HFFc6 (cell line): Measurements from ENCODE around the gene TRAPPC10. TPM values are rescaled to one million over a fixed set of nuclear protein-coding genes. Genes with fewer than 3 reads are reported as not detected.

Source experiments
- DNase-seq: peaks from one replicate; pipeline ENCODE4 v3.0.0-alpha.2; 2018
- H3K27ac Mint-ChIP-seq: 2 replicates; pipeline ENCODE4 v1.8.0; 2020; ENCODE audit warnings: mild to moderate bottlenecking, mixed read lengths
- H3K27me3 Mint-ChIP-seq: 2 replicates; pipeline ENCODE4 v1.8.0; 2021; ENCODE audit warnings: mild to moderate bottlenecking, moderate library complexity, mixed read lengths; ENCODE audit not compliant: insufficient read depth
- H3K36me3 Mint-ChIP-seq: 2 replicates; pipeline ENCODE4 v1.8.0; 2021; ENCODE audit warnings: low read depth, mixed read lengths
- H3K4me1 Mint-ChIP-seq: 2 replicates; pipeline ENCODE4 v1.8.0; 2020; ENCODE audit warnings: low read depth, mixed read lengths
- H3K4me3 Mint-ChIP-seq: 2 replicates; pipeline ENCODE4 v1.8.0; 2020; ENCODE audit warnings: mild to moderate bottlenecking, moderate library complexity, mixed read lengths
- H3K9me3 Mint-ChIP-seq: 2 replicates; pipeline ENCODE4 v1.8.0; 2020; ENCODE audit warnings: mild to moderate bottlenecking, mixed read lengths
- total RNA-seq, 6 experiments: library from RNA; stranded (reverse); fragmentation: NEBNext Ultra II Directional; extraction: Animal tissue kit (Norgen Biotek cat#: 25700); gene quantifications; 2 replicates in 1 of 6; 3 replicates in 5 of 6; pipeline ENCODE4 v1.2.3, GENCODE V29; 2021
- TF ChIP-seq, protein P1 (sequence below): fragments of 200-600 bp; sonication (generic); IDR thresholded peaks from 2 replicates; pipeline ENCODE4 v1.5.0; 2021; ENCODE audit warnings: antibody characterized with exemption, mild to moderate bottlenecking

TRAPPC10 gene
- total RNA-seq, 6 experiments from 2014 or later: 24.1 to 29.4 (median 27.7) TPM

DNA sequence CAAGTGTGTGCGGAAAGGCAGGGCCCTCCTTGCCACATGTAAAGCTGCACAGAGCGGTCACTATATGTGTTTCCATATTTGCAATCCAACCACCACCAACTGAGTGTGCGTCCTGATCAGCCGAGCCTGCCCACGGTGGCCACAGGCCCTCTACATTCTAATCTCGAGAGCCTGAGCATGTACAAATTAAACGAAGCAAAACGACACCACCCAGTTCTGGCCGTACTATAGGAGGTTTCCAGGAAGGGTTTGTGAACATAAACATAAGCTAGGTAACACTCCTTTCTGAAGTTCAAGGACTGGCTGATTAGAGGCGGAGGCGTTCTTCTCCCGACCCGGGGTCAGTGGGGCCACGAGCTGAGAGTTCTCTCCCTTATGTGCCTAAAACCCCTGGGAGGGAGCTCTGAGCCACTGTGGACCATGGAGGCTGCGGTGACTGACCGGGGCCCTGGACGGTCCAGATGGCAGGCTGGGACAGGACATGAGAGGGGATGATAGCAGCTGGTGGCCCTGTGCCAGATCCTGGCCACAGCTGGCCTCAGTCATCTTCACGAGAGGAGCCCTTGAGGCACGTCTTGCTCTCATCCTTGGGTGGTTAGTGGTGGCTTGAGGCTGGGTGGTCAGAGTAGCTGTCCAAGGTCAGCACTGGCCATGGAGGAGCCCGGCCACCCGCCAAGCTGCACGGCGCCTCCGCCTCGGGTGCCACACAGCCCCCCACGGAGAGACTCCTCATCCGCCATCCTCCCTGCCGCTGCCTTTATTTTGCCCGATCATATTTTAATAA, 39.1 kb upstream of the TRAPPC10 start:
- Mint-ChIP-seq H3K4me1 (peaks cover 7% of the 10 kb centered on the region), H3K27ac (no peak overlapping the region), H3K9me3 (no peaks in the 10 kb centered on the region), H3K4me3 (no peak overlapping the region), H3K36me3 (peaks cover 5% of the 10 kb centered on the region; the same call in 1 of the 2 replicates), H3K27me3 (peaks cover 1% of the 10 kb centered on the region; the same call in 1 of the 2 replicates)
- TF ChIP-seq, protein P1, sequence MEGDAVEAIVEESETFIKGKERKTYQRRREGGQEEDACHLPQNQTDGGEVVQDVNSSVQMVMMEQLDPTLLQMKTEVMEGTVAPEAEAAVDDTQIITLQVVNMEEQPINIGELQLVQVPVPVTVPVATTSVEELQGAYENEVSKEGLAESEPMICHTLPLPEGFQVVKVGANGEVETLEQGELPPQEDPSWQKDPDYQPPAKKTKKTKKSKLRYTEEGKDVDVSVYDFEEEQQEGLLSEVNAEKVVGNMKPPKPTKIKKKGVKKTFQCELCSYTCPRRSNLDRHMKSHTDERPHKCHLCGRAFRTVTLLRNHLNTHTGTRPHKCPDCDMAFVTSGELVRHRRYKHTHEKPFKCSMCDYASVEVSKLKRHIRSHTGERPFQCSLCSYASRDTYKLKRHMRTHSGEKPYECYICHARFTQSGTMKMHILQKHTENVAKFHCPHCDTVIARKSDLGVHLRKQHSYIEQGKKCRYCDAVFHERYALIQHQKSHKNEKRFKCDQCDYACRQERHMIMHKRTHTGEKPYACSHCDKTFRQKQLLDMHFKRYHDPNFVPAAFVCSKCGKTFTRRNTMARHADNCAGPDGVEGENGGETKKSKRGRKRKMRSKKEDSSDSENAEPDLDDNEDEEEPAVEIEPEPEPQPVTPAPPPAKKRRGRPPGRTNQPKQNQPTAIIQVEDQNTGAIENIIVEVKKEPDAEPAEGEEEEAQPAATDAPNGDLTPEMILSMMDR: no peak
- no peak for DNase-seq

DNA sequence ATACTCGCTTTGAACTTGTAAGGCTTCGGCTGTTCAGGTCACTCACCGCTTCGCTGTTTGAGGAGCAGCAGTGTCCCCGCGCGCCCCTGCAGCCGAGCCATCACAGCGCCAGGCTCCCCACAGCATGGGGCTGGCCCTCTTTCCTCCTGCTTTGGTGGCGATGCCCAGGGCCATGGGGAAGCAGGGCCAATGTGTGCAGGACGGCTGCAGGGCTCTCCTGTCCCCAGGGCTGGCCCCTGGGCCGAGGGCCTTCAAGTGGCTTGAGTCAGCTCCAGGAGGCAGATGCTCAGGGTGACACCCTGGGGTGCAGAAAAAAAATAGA, 38.5 kb upstream of the TRAPPC10 start:
- peaks cover 5% of the 10 kb centered on the region; the same call in 1 of the 2 replicates for H3K36me3 Mint-ChIP-seq
- TF ChIP-seq, protein P1: no peak
- no peak overlapping the region for H3K27ac Mint-ChIP-seq
- H3K4me3 Mint-ChIP-seq: no peak overlapping the region
- no peaks in the 10 kb centered on the region for H3K9me3 Mint-ChIP-seq
- DNase-seq: no peak
- H3K27me3 Mint-ChIP-seq: peaks cover 1% of the 10 kb centered on the region; the same call in 1 of the 2 replicates
- H3K4me1 Mint-ChIP-seq: peaks cover 7% of the 10 kb centered on the region

DNA sequence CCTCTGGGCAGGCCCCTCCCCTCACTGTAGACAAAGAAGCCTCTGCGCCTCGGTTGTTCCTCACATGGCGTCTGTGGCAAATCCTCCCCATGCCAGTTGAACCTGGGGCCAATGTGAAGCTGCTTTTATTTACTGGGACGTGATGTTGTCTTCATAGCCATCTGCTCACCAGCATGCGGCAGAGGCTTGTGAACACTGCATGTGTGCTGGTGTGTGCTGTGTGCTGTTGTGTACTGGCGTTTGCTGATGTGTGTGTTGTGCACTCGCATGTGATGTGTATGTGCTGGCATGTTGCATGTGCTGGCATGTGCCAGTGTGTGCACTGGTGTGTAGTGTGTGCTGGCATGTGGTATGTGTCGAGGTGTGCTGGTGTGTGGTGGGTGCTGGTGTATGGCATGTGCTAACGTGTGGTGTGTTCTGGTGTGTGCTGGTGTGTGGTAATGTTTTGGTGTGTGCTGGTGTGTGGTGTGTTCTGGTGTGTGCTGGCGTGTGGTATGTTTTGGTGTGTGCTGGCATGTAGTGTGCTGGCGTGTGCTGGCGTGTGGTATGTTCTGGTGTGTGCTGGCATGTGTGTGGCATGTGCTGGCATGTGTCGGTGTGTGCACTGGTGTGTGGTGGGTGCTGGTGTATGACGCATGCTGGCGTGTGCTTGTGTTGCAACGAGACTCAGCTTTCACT, 37.2 kb upstream of the TRAPPC10 start:
- peak overlapping the region; percentile 71 for H3K27ac Mint-ChIP-seq
- no peak for DNase-seq
- H3K4me1 Mint-ChIP-seq: peaks cover 7% of the 10 kb centered on the region

DNA sequence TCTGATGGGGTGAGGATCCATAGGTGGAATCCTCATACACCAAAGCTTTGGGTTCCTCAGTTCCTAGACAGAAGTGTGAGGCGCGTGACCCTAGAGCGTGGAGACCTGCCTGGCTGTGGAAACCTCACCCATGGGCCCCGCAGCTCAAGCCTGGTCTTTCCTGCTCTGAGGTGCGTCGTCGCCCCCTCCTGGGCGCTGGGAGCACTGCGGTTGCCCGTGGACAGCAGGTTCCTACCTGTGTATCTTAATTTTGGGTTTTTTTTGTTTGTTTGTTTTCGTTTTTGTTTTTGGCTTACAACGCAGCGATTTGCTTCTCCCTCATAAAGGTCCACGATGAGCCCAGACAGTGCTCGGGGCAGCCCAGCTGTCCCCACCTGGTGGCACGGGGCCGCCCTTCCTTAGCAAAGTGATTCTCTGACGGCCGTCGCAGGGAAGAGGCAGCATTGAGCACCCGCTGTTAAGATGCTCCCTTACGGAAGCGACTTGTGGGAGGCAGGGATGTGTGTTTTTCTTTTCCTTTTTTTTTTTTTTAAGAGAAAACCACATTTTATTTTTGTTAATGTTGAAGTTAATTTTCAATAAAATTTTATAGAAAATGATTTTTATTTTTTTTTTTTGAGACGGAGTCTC, 36.5 kb upstream of the TRAPPC10 start:
- Mint-ChIP-seq H3K4me1 (peaks cover 7% of the 10 kb centered on the region), H3K36me3 (peaks cover 5% of the 10 kb centered on the region; the same call in 1 of the 2 replicates), H3K9me3 (no peaks in the 10 kb centered on the region), H3K27me3 (peaks cover 1% of the 10 kb centered on the region; the same call in 1 of the 2 replicates), H3K4me3 (no peak overlapping the region), H3K27ac (peak overlapping the region; percentile 71; the same call in 1 of the 2 replicates)
- TF ChIP-seq, protein P1: peak; percentile 92
- DNase-seq: peak; percentile 40

More for the DNA sequence above, 37.2 kb upstream of the TRAPPC10 start:
- Mint-ChIP-seq H3K36me3 (peaks cover 5% of the 10 kb centered on the region; the same call in 1 of the 2 replicates), H3K9me3 (no peaks in the 10 kb centered on the region), H3K4me3 (no peak overlapping the region), H3K27me3 (peaks cover 1% of the 10 kb centered on the region; the same call in 1 of the 2 replicates)
- TF ChIP-seq, protein P1: no peak

DNA sequence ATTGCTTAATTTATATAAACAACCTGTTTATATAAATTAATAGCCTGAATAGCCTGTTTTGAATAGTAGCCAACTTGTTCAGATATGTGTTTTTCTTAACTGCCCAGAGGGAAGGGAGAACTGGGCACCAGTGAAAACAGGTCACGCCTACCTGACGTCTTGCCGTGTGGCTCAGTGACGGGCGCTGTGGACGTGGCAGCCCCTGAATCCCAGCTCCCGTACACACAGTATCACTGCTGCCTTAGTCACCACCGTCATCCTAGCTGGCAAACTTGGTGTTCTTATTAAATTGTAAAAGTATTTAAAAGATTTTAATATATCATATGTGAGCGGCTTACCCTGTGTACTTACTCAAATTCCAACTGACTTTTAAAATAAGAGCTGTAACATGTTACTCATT, 35.4 kb upstream of the TRAPPC10 start:
- no peak for DNase-seq
- Mint-ChIP-seq H3K27me3 (peaks cover 1% of the 10 kb centered on the region; the same call in 1 of the 2 replicates), H3K36me3 (peaks cover 5% of the 10 kb centered on the region; the same call in 1 of the 2 replicates), H3K27ac (no peak overlapping the region), H3K9me3 (no peaks in the 10 kb centered on the region), H3K4me3 (no peak overlapping the region), H3K4me1 (peaks cover 7% of the 10 kb centered on the region)
- TF ChIP-seq, protein P1: no peak
